Measurements from ENCODE around the gene GRIN2C.

GRIN2C gene

GRCh38 chr17:74810699-74811485 lies 48.8 kb downstream of the GRIN2C start:
- H2AFZ ChIP-seq (ENCODE audit: low read depth, low read length): no peak overlapping the region
- no peaks in the 10 kb centered on the region for H3K4me1 ChIP-seq (ENCODE audit: low read length)
- H3K9ac ChIP-seq (ENCODE audit: low read length): no peak overlapping the region
- no peak overlapping the region for H3K4me3 ChIP-seq (ENCODE audit: low read length)
- H3K36me3 ChIP-seq (replicated peaks; ENCODE audit: low read depth, low read length): no peaks in the 10 kb centered on the region
- no peak for TF ChIP-seq CTCF (IDR thresholded peaks at IDR 0.05; ENCODE audit: low read depth, low read length)
- TF ChIP-seq EZH2phosphoT487 (IDR thresholded peaks at IDR 0.05; ENCODE audit: low read depth): no peak
- H3K27me3 ChIP-seq (ENCODE audit: low read depth, low read length): no peaks in the 10 kb centered on the region
- H4K20me1 ChIP-seq (ENCODE audit: insufficient read depth, low read length): no peaks in the 10 kb centered on the region
- H3K4me2 ChIP-seq (ENCODE audit: low read length): no peak overlapping the region
- H3K9me3 ChIP-seq (ENCODE audit: insufficient read depth, low read length): no peaks in the 10 kb centered on the region
- no peaks in the 10 kb centered on the region for H3K79me2 ChIP-seq (ENCODE audit: low read length)
- no peak overlapping the region for H3K27ac ChIP-seq (ENCODE audit: low read length)

GRCh38 chr17:74808714-74809430 lies 50.8 kb downstream of the GRIN2C start:
- H3K4me1 ChIP-seq (ENCODE audit: low read length): no peaks in the 10 kb centered on the region
- no peaks in the 10 kb centered on the region for H3K79me2 ChIP-seq (ENCODE audit: low read length)
- no peaks in the 10 kb centered on the region for H3K36me3 ChIP-seq (replicated peaks; ENCODE audit: low read depth, low read length)
- H3K9ac ChIP-seq (ENCODE audit: low read length): no peak overlapping the region
- H3K27ac ChIP-seq (ENCODE audit: low read length): no peak overlapping the region
- no peak overlapping the region for H2AFZ ChIP-seq (ENCODE audit: low read depth, low read length)
- H3K9me3 ChIP-seq (ENCODE audit: insufficient read depth, low read length): no peaks in the 10 kb centered on the region
- H3K4me2 ChIP-seq (ENCODE audit: low read length): no peak overlapping the region
- no peak overlapping the region for H3K4me3 ChIP-seq (ENCODE audit: low read length)
- TF ChIP-seq EZH2phosphoT487 (IDR thresholded peaks at IDR 0.05; ENCODE audit: low read depth): no peak
- TF ChIP-seq CTCF (IDR thresholded peaks at IDR 0.05; ENCODE audit: low read depth, low read length): no peak
- no peaks in the 10 kb centered on the region for H3K27me3 ChIP-seq (ENCODE audit: low read depth, low read length)
- no peaks in the 10 kb centered on the region for H4K20me1 ChIP-seq (ENCODE audit: insufficient read depth, low read length)

DNA sequence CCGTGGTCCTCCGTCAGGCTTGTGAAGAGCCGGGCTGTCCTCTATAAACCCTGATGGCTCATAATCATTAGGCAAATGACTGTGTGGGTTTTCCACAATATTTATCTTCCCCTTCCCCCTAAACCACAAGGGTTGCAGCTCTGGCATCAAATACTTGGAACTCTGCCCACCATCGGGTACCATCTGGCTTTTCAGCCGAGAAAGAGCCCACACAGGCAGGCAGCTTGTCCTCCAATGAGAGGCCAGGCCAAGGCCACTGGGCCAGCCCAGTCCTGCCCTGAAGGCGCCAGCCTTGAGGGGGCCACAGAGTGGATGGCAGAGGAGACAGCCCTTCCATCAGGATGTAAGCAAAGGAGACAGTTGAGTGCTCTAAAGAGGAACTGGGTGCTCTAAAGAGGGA lies 51.8 kb downstream of the GRIN2C start:
- TF ChIP-seq EZH2phosphoT487 (IDR thresholded peaks at IDR 0.05; ENCODE audit: low read depth): no peak
- no peak for TF ChIP-seq CTCF (IDR thresholded peaks at IDR 0.05; ENCODE audit: low read depth, low read length)
- Histone ChIP-seq H3K9ac (ENCODE audit: low read length) (no peak overlapping the region), H3K79me2 (ENCODE audit: low read length) (no peaks in the 10 kb centered on the region)

DNA sequence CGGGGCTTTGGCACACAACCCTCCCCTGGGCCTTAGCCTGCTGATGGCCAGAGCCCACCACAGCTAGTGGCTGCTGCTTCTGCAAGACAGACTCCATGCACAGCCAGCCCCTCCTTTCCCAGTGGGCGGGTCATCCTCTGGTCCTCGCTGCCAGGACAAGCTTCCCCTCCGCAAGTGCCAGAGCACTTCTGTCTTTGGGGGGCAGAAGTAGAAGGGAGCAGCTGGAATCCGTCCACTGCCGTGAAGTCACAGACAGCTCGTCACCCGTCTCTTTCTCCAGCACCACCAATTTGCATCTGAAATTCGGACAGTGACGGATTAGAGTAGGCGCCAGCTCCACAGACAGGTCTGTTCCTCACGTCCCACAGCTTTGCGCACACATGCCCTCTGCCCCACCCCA lies 52.2 kb downstream of the GRIN2C start:
- H3K27ac ChIP-seq (ENCODE audit: low read length): no peak overlapping the region
- TF ChIP-seq EZH2phosphoT487 (IDR thresholded peaks at IDR 0.05; ENCODE audit: low read depth): no peak
- TF ChIP-seq CTCF (IDR thresholded peaks at IDR 0.05; ENCODE audit: low read depth, low read length): no peak
- no peaks in the 10 kb centered on the region for H4K20me1 ChIP-seq (ENCODE audit: insufficient read depth, low read length)
- H3K4me2 ChIP-seq (ENCODE audit: low read length): no peak overlapping the region
- no peaks in the 10 kb centered on the region for H3K27me3 ChIP-seq (ENCODE audit: low read depth, low read length)
- H3K9me3 ChIP-seq (ENCODE audit: insufficient read depth, low read length): no peaks in the 10 kb centered on the region
- no peaks in the 10 kb centered on the region for H3K36me3 ChIP-seq (replicated peaks; ENCODE audit: low read depth, low read length)
- H3K4me1 ChIP-seq (ENCODE audit: low read length): no peaks in the 10 kb centered on the region
- H2AFZ ChIP-seq (ENCODE audit: low read depth, low read length): no peak overlapping the region
- H3K9ac ChIP-seq (ENCODE audit: low read length): no peak overlapping the region
- no peak overlapping the region for H3K4me3 ChIP-seq (ENCODE audit: low read length)
- H3K79me2 ChIP-seq (ENCODE audit: low read length): no peaks in the 10 kb centered on the region

More for the DNA sequence above, 51.8 kb downstream of the GRIN2C start:
- Histone ChIP-seq H3K4me1 (ENCODE audit: low read length) (no peaks in the 10 kb centered on the region), H2AFZ (ENCODE audit: low read depth, low read length) (no peak overlapping the region), H3K36me3 (replicated peaks; ENCODE audit: low read depth, low read length) (no peaks in the 10 kb centered on the region), H3K27me3 (ENCODE audit: low read depth, low read length) (no peaks in the 10 kb centered on the region), H4K20me1 (ENCODE audit: insufficient read depth, low read length) (no peaks in the 10 kb centered on the region), H3K9me3 (ENCODE audit: insufficient read depth, low read length) (no peaks in the 10 kb centered on the region), H3K27ac (ENCODE audit: low read length) (no peak overlapping the region), H3K4me3 (ENCODE audit: low read length) (no peak overlapping the region), H3K4me2 (ENCODE audit: low read length) (no peak overlapping the region)

All from OCI-LY3 (cell line).